Left ventricle myocardium superior (tissue), 1 donor: ENCODE data around the gene RAB11A. TPM values are rescaled to one million over a fixed set of nuclear protein-coding genes. Genes with fewer than 3 reads are reported as not detected.

Source experiments
- ATAC-seq: fragments of 200-7000 bp; cut with Tn5 transposase; one replicate; pipeline ENCODE4 v1.9.1; 2020; ENCODE audit warnings: mild to moderate bottlenecking, moderate library complexity
- DNase-seq: peaks from one replicate; pipeline ENCODE4 v3.0.0-alpha.2; 2020
- intact Hi-C: fragments of 100-400 bp; cut with micrococcal nuclease; formaldehyde crosslinking; loops from one replicate; pipeline ENCODE4 v1.11.0; 2022
- long read RNA-seq: library from polyadenylated mRNA; unstranded; transcript quantifications from one replicate; pipeline ENCODE4 v2.0.0, GENCODE V29; 2021
- total RNA-seq: library from RNA; stranded (reverse); fragmentation: NEBNext Ultra II Directional; extraction: Animal tissue kit (Norgen Biotek cat#: 25700); gene quantifications from one replicate; pipeline ENCODE4 v1.2.1, GENCODE V29; 2021
- donor health status: DM: no; HTN: yes; CAD: no; lungs with severe emphysema.

Gene RAB11A
- total RNA-seq = 137 TPM
- long read RNA-seq, full-length matches to known transcripts = 107 of 123 reads
- long read RNA-seq, partial matches to known transcripts = 4 of 123 reads
- long read RNA-seq, other reads (novel, unspliced or antisense) = 12 of 123 reads

DNA sequence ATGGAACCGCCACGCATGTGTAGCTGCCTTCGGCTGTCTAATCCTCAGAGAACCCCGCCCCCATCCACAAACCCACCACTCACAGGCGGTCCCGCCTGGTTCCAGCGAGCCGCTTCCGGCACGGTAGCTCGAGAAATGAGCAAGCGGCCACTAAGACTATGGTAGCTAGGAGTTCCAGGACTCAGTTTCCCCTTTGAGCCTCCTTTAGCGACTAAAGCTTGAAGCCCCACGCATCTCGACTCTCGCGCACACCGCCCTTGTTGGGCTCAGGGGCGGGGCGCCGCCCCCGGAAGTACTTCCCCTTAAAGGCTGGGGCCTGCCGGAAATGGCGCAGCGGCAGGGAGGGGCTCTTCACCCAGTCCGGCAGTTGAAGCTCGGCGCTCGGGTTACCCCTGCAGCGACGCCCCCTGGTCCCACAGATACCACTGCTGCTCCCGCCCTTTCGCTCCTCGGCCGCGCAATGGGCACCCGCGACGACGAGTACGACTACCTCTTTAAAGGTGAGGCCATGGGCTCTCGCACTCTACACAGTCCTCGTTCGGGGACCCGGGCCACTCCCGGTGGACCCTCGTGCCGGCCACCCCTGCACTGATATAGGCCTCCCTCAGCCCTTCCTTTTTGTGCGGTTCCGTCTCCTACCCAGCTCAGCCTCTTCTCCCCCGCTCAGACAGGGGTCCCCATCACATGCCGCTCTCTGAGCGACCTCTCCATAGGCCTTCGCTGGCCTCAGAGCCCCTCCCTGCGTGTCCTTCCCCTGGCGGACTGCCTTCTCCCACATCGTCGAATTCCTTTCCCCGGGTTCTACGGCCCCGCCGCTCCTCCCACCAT is at the start of gene RAB11A:
TSS of gene RAB11A (plus strand) at position 366 of the 828 bp plus-strand sequence. CDS start at position 461, 95 bp downstream.
- ATAC-seq = peak; percentile 98
- DNase-seq = peak; percentile 99
- intact Hi-C loops = no loop called here

DNA sequence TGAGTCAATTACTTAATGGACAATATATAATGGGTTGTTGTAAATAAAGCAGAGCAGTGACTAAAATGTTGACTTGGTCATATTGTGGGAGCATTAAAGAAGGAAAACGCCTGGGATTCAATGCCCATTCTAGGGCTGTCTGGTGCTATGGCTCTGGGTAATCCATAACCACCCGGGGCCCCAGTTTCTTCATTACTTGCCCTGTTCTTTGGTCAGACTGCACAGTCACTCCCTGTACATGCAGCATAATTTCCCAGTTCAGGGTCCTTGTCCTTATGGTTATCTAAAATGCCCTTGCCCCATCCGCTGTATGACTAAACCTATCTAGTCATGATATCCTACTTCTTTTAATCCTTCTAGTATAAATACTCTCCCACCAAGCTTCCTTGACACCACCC is 49.7 kb upstream of the RAB11A start:
- ATAC-seq = no peak

GRCh38 chr15:65821070-65821469 is 48.2 kb upstream of the RAB11A start:
- DNase-seq = no peak
- intact Hi-C loops = no loop called here

More for the DNA sequence above, 49.7 kb upstream of the RAB11A start:
- DNase-seq = no peak
- intact Hi-C loops = no loop called here

DNA sequence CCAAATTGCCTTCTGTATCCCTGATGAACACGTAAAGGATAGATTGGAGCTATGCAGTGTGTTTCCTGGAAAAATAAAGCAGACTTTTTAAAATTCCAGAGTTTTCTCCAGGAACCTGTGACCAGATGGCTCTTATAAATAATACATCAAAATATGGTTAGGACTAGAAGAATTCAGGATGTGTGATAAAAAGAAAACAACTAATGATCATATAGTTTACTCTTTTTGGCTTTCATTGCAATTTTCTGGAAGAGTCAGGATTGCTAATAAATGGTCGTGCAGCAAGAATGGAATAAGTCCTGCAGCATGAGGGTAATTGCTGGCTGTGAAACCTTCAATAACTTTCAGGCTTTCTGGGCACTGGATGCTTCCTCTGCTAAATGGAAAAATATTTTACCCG is 47.0 kb upstream of the RAB11A start:
- ATAC-seq = no peak
- no peak for DNase-seq
- intact Hi-C loops = no loop called here

More at GRCh38 chr15:65821070-65821469, 48.2 kb upstream of the RAB11A start:
- ATAC-seq = no peak

DNA sequence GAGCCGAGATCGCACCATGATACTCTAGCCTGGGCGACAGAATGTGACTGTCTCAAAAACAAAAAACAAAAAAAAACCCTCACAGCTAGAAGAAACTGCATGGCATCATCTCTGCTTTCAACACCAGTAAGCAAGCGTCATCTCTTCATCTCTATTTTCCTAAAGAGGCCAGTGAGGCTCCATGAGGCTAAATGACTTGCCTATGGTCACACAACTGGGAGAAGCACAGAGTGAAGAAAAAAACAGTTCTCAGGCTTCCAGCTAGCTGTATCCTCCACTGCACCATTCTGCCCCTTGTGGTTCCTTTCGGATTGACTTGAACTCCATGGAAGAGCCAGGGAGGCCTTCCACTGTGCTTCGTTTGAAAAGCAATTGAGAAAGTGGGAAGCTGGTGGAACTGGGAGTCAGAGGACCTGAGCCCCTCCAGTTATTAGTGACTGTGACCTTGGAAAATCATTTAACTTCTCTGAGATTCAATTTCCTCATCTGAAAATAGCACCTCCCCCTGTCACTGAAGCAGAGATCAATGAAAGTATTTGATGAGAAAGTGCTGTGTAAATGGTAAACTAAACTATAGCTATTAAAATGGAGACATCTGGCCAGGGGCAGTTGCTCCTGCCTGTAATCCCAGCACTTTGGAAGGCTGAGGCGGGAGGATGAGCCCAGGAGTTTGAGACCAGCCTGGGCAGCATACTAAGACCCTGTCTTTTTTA is 45.1 kb upstream of the RAB11A start:
- ATAC-seq (peak; percentile 94), DNase-seq (no peak)
- intact Hi-C loops = no loop called here

- no peak for DNase-seq
- intact Hi-C loops = no loop called here
Measured at GRCh38 chr15:65824941-65825544, 44.2 kb upstream of the RAB11A start.

DNA sequence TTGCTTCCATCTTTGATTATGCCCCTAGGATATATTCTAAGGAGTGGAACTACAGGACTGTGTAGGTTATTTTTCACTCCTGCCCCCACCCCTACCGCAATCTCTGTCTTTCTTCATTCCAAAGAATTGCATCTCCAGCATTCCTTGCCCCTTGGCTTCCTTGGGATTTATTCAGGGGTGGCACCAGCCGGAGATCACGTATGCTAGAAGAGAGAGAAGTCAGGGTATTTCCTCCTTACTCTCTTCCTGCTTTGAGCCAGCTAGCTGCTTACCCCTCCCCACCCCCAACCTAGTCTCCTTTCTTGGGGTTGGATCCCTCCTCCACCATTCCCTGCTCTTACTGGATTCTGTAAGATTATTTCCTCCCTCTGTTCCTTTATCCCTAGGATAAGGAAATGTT is 42.2 kb upstream of the RAB11A start:
- intact Hi-C loops = no loop called here
- DNase-seq = no peak
- no peak for ATAC-seq

More at GRCh38 chr15:65824941-65825544, 44.2 kb upstream of the RAB11A start:
- ATAC-seq = peak; percentile 77

- ATAC-seq (no peak), DNase-seq (no peak)
- intact Hi-C loops = no loop called here
Measured at GRCh38 chr15:65828585-65828984, 40.7 kb upstream of the RAB11A start.

- intact Hi-C loops = no loop called here
- ATAC-seq = no peak
- DNase-seq = no peak
Measured at GRCh38 chr15:65829130-65829764, 40.0 kb upstream of the RAB11A start.

- ATAC-seq = peak; percentile 92
- intact Hi-C loops = no loop called here
- peak; percentile 73 for DNase-seq
Measured at GRCh38 chr15:65832549-65833364, 36.5 kb upstream of the RAB11A start.

DNA sequence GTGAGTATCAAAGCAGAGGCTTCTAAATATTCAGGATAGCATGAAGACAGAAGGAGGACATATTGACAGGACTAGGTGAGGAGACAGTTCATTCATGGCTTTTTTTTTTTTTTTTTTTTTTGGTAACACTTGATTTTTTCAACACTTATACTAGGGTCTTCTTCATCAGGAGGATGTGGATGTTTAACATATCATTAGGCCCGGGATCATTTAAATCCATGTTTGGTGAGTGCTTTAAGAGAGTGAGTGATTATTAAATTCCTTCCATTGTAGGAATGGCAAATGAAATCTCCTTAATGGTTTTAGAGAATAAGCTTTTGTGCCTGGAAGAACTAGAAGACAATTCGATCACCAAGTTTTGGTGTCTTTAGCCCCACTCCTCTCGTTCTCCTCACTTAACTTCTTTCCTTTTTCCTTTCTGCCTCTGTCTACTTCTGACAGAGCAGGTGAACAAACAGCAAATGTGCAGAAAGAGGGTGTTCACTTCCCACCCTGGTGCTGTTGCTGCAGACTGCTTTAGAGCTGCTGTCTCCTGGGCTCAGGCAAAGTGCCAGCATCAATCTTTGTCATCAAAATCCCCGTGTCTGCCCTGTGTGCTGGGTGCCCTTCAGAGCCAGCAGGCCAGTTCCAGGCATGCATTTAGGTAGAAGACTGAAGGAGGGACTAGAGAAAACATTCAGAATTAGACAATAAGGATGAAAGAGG is 35.6 kb upstream of the RAB11A start:
- DNase-seq = peak; percentile 36
- intact Hi-C loops = no loop called here
- ATAC-seq = peak; percentile 29

GRCh38 chr15:65834603-65835282 is 34.5 kb upstream of the RAB11A start:
- ATAC-seq = no peak
- intact Hi-C loops = no loop called here
- DNase-seq = no peak

- DNase-seq (no peak), ATAC-seq (no peak)
- intact Hi-C loops = no loop called here
Measured at GRCh38 chr15:65835447-65835846, 33.8 kb upstream of the RAB11A start.

GRCh38 chr15:65836665-65837064 is 32.6 kb upstream of the RAB11A start:
- no peak for DNase-seq
- ATAC-seq = no peak
- intact Hi-C loops = no loop called here

DNA sequence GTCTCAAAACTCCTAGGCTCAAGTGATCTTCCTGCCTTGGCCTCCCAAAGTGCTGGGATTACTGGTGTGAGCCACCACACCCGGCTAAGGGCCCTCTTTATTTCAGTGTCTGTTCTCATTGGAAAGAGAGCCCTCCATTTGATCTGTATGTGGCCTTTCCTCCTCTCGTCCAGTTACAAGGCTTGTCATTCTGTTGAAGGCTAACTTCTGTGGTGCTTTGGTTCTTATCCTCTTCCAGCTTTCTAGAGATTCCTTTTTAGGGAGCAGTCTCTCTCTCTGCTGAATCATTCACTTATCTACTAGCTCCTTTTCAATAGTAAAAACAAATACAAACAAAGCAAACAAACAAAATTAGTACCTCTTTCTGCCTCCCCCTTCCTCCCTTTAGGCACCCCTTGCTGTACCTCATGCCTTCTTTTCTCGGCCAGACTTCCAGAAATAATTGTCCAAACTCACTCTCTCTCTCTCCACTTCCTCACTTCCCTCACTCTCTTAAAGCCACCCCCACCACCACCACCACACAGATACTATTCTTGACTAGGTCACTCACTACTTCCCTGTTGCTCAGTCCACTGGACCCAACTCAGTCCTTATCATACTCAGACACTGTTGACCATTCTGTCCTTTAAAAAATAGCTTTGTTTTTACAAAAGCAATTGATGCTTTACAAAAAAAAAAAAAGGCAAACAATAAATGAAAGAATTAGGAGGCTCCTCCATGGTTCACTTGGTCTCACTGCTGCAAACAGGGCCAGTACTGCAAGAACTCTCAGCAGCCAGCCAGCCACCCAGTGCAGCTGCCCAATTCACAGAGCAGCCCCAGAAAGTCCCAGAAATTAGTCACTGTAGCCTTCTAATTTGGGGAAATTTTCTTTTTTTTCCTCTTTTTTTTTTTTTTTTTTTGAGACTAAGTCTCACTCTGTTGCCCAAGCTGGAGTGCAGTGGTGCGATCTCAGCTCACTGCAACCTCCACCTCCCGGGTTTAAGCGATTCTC is 31.7 kb upstream of the RAB11A start:
- intact Hi-C loops = no loop called here
- ATAC-seq = no peak
- no peak for DNase-seq

- DNase-seq (no peak), ATAC-seq (no peak)
- intact Hi-C loops = no loop called here
Measured at GRCh38 chr15:65839354-65839901, 29.9 kb upstream of the RAB11A start.
